ENCODE data around the gene UBE2H.

UBE2H gene

GRCh38 chr7:129786825-129787563 lies 165.8 kb downstream of the UBE2H start:
- no peak for DNase-seq (ENCODE audit: low read depth, low spot score)

- no peak for DNase-seq (ENCODE audit: low read depth, low spot score)
Measured at GRCh38 chr7:129785685-129786514, 166.9 kb downstream of the UBE2H start.

- DNase-seq (ENCODE audit: low read depth, low spot score), result no peak
Measured at GRCh38 chr7:129784783-129785684, 167.7 kb downstream of the UBE2H start.

- no peak for DNase-seq (ENCODE audit: low read depth, low spot score)
Measured at GRCh38 chr7:129784437-129784782, 168.3 kb downstream of the UBE2H start.

GRCh38 chr7:129783584-129783919 lies 169.2 kb downstream of the UBE2H start:
- DNase-seq (ENCODE audit: low read depth, low spot score), result no peak

GRCh38 chr7:129782818-129783583 lies 169.8 kb downstream of the UBE2H start:
- DNase-seq (ENCODE audit: low read depth, low spot score), result no peak

- no peak for DNase-seq (ENCODE audit: low read depth, low spot score)
Measured at GRCh38 chr7:129781928-129782817, 170.6 kb downstream of the UBE2H start.

- DNase-seq (ENCODE audit: low read depth, low spot score), result no peak
Measured at GRCh38 chr7:129780974-129781927, 171.5 kb downstream of the UBE2H start.

Measured in brain pericyte (primary cell).